ENCODE measurements around the gene MC1R. TPM values are rescaled to one million over a fixed set of nuclear protein-coding genes. Genes with fewer than 3 reads are reported as not detected.
"Not testable (repeated sequence)": the region's sequence is repeated elsewhere in the genome, so short reads cannot be mapped to it uniquely, and the experiment has no call there.

Gene MC1R
- total RNA-seq, 1 donor from 2014 or later = 4.0 TPM

GRCh38 chr16:89910717-89911354 lies 7.8 kb upstream of the MC1R start:
- no peak for DNase-seq (ENCODE audit: low spot score)
- intact Hi-C loops (cut with DNase I) = no loop called here

- no peak for DNase-seq (ENCODE audit: low spot score)
- intact Hi-C loops (cut with DNase I) = no loop called here
Observed at GRCh38 chr16:89911375-89911774, 7.3 kb upstream of the MC1R start.

GRCh38 chr16:89912143-89912542 lies 6.5 kb upstream of the MC1R start:
- no peak for DNase-seq (ENCODE audit: low spot score)
- intact Hi-C loops (cut with DNase I) = no loop called here

- no peak for DNase-seq (ENCODE audit: low spot score)
- intact Hi-C loops (cut with DNase I) = no loop called here
Observed at GRCh38 chr16:89912627-89913026, 6.0 kb upstream of the MC1R start.

GRCh38 chr16:89913408-89914387 lies 5.0 kb upstream of the MC1R start:
- DNase-seq (ENCODE audit: low spot score) = no peak
- intact Hi-C loops (cut with DNase I) = no loop called here

- not testable (repeated sequence) for DNase-seq (ENCODE audit: low spot score)
Observed at GRCh38 chr16:89914642-89915285, 3.9 kb upstream of the MC1R start.

GRCh38 chr16:89915303-89916232 lies 3.1 kb upstream of the MC1R start:
- no peak for DNase-seq (ENCODE audit: low spot score)
- intact Hi-C loops (cut with DNase I) = no loop called here

More at GRCh38 chr16:89914642-89915285, 3.9 kb upstream of the MC1R start:
- intact Hi-C loops (cut with DNase I) = not testable (repeated sequence)

- intact Hi-C loops (cut with DNase I) = no loop called here
- DNase-seq (ENCODE audit: low spot score) = peak; percentile 86
Observed at GRCh38 chr16:89917773-89918452, 749 bp upstream of the MC1R start.

GRCh38 chr16:89919535-89920406 lies 1.1 kb downstream of the MC1R start:
- intact Hi-C loops (cut with DNase I) = loop anchor here (5.0 kb wide), 3 partner anchors 47 to 197 kb away; partner anchors contain the start of genes TCF25, VPS9D1 and ZNF276
- peak; percentile 70 for DNase-seq (ENCODE audit: low spot score)

- intact Hi-C loops (cut with DNase I) = loop anchor here (5.0 kb wide), 3 partner anchors 48 to 198 kb away; partner anchors contain the start of genes TCF25, VPS9D1 and ZNF276
- no peak for DNase-seq (ENCODE audit: low spot score)
Observed at GRCh38 chr16:89920723-89921122, 2.1 kb downstream of the MC1R start.

GRCh38 chr16:89921131-89921701 lies 2.6 kb downstream of the MC1R start:
- no peak for DNase-seq (ENCODE audit: low spot score)
- intact Hi-C loops (cut with DNase I) = loop anchor here (5.0 kb wide), 3 partner anchors 49 to 199 kb away; partner anchors contain the start of genes TCF25, VPS9D1 and ZNF276

- DNase-seq (ENCODE audit: low spot score) = peak; percentile 94
- intact Hi-C loops (cut with DNase I) = loop anchor here (5.0 kb wide), 3 partner anchors 50 to 200 kb away; partner anchors contain the start of genes TCF25, VPS9D1 and ZNF276
Observed at GRCh38 chr16:89921702-89922476, 3.2 kb downstream of the MC1R start.

- peak; percentile 91 for DNase-seq (ENCODE audit: low spot score)
- intact Hi-C loops (cut with DNase I) = loop anchor here (5.0 kb wide), 3 partner anchors 50 to 200 kb away; partner anchors contain the start of genes TCF25, VPS9D1 and ZNF276
Observed at GRCh38 chr16:89922477-89922883, 3.8 kb downstream of the MC1R start.

GRCh38 chr16:89922884-89923639 lies 4.4 kb downstream of the MC1R start, which contains the start of gene TUBB3:
Gene TUBB3, plus strand, starts transcription at chr16:89923342. Its CDS starts 60 bp downstream, at chr16:89923402.
- peak; percentile 89 for DNase-seq (ENCODE audit: low spot score)
- intact Hi-C loops (cut with DNase I) = loop anchor here (5.0 kb wide), 3 partner anchors 49 to 201 kb away; partner anchors contain the start of genes TCF25, VPS9D1 and ZNF276
